ENCODE measurements around the gene TRIM37.
A peak's percentile ranks its signal among the peaks of the same experiment; 100 is the strongest.
"Not testable (repeated sequence)": the region's sequence is repeated elsewhere in the genome, so short reads cannot be mapped to it uniquely, and the experiment has no call there.

Gene TRIM37

GRCh38 chr17:59115474-59115873 lies 8.8 kb upstream of the TRIM37 start:
- DNase-seq (ENCODE audit: low read depth in 2 of 3, low spot score in 1 of 3) = no peak

DNA sequence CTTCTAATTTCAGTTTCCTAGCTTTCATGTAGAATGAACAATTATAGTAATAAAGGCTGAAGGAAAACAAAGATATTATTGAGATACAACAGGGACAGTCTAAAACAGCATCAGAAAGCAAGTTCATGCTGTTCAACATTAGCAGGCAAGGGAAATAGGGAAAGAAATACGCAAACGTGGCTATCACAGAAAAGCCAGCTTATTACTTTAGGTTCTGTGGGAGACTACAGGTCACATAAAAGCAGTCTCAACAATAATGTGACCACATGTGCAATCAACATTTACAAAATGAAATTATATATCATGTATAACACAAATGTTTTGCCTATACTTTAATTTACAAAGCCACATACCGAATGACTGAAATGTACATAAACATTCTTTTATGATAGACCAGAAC lies 4.9 kb upstream of the TRIM37 start:
- DNase-seq (ENCODE audit: low read depth in 2 of 3, low spot score in 1 of 3) = no peak

DNA sequence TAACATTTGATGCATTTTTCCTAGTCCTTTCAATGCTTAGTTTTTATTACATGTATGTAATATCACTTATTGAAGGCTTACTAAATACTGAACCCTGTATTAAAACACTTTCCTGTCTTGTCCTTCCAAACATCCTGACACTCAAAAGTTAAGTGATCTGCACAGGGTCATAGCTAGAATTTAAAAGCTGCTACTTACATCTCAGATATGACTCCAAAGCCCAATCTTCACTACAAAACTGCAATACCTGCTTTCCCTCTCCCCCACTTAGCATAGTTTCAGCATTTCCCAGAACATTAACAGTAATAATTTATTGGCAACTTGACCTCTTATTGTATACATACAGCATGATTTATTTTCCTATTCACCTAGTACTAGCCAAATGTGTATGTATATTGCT lies 4.3 kb upstream of the TRIM37 start:
- DNase-seq (ENCODE audit: low read depth in 2 of 3, low spot score in 1 of 3) = no peak

DNA sequence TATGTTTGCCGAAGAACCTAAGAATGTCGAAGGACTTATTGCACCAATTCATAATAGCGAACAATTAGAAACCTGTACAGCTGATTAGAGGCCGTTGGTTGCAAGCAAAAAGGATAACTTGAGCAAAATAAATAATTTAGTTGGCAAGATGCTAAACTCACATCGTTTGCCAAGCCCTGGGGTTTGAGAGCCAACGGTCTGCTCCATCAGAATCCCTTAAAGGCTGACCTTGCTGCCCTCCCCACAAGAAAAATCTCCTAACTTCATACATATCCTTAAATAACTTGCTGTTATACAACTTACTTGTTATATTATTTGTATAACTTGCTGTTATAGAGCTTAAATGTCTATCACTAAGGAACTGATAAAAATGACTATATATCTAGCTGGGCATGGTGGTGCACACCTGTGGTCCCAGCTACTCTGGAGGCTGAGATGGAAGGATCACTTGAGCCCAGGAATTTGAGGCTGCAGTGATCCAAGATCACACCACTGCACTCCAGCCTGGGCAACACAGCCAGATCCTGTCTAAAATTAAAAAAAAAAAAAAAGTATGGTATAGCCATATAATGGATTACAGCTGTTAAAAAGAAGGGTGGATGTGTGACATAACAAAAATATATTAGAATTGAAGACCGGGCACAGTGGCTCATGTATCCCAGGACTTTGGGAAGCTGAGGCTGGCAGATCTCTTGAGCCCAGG lies 1.9 kb upstream of the TRIM37 start:
- DNase-seq (ENCODE audit: low read depth in 2 of 3, low spot score in 1 of 3) = no peak

- DNase-seq (ENCODE audit: low read depth in 2 of 3, low spot score in 1 of 3) = no peak
Measured at GRCh38 chr17:59107306-59107670, 608 bp upstream of the TRIM37 start.

DNA sequence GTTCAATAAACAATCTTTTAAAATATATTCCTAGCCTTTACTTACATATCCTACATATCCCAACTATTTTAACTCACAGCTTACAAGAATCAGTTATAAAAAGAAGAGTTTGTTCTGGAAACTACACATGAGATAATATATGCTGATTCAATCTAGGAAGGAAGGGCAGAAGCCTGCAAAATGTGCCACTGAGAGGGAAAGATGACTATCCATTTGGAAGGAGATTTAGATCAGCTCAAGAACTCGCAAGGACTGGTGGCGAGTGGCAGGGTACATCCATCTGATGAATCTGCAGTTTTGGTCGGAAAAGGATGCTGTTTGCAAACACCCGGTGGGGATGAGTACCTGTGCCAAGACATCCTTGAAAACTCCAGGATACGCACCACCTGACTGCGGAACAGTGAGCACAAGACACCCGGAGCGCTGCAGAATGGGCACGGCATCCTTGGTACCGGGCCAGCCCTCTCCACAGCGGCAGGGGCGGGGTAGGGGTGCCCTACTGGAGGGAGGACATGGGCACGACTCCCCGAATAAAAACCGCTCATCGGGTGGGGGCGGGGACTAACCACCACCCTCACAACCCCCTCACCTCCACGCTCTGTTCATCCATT lies 723 bp downstream of the TRIM37 start:
- DNase-seq (ENCODE audit: low read depth in 2 of 3, low spot score in 1 of 3) = peak; percentile 42 to 69 (median 44)

- DNase-seq (ENCODE audit: low read depth in 2 of 3, low spot score in 1 of 3) = no peak
Measured at GRCh38 chr17:59101178-59101577, 5.5 kb downstream of the TRIM37 start.

DNA sequence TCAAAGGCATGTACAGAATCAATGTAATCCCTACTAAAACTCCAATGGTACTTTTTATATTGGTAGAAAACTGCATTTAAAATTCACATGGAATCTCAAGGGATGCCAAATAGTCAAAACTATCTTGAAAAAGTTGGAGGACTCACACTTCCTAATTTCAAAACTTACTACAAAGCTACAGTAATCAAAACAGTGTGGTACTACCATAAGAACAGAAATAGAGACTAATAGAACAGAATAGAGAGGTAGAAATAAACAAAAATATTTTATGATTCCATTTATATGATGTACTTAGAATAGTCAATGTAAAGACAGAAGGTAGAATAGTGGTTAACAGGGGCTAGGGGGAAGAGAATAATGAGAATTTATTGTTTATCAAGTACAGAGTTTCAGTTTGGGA lies 8.8 kb downstream of the TRIM37 start:
- no peak for DNase-seq (ENCODE audit: low read depth in 2 of 3, low spot score in 1 of 3)

- no peak for DNase-seq (ENCODE audit: low read depth in 2 of 3, low spot score in 1 of 3)
Measured at GRCh38 chr17:59094861-59095530, 11.7 kb downstream of the TRIM37 start.

GRCh38 chr17:59093702-59094231 lies 12.9 kb downstream of the TRIM37 start:
- DNase-seq (ENCODE audit: low read depth in 2 of 3, low spot score in 1 of 3) = no peak

DNA sequence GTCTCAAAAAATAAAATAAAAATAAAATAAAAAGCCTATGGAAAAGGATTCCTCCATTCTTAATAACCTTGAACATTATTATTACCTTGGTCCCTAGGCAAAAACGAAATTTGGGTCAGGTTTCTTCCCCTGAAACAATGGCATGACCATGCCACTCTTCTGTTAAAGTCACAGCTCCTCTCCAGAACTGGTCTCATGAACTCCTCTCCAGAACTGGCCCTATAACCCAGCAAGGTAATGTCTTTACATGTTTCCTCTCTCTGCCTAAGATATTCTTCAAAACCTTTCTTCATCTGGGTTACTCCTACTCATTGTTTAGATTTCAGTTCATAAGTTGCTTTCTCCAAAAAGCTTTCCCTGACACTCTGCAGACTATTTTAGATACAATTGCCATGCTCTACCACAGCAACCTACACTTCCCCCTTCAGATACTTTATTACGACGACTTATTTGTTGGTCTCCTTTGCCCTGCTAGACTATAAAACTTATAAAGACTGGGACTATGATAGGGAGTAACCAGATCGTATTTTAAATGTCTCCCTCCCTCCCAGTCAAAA lies 13.5 kb downstream of the TRIM37 start:
- DNase-seq (ENCODE audit: low read depth in 2 of 3, low spot score in 1 of 3) = no peak

DNA sequence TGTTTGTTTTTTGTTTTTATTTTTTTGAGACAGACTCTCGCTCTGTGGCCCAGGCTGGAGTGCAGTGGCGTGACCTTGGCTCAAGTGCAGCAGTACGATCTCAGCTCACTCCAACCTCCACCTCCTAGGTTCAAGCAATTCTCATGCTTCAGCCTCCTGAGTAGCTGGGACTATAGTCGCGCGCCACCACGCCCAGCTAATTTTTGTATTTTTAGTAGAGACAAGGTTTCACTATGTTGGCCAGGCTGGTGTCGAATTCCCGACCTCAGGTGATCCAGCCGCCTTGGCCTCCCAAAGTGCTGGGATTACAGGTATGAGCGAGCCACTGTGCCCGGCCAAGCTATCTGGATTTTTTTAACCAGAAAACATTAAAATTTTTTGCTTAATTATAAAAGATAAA lies 16.1 kb downstream of the TRIM37 start:
- DNase-seq (ENCODE audit: low read depth in 2 of 3, low spot score in 1 of 3) = not testable (repeated sequence)

DNA sequence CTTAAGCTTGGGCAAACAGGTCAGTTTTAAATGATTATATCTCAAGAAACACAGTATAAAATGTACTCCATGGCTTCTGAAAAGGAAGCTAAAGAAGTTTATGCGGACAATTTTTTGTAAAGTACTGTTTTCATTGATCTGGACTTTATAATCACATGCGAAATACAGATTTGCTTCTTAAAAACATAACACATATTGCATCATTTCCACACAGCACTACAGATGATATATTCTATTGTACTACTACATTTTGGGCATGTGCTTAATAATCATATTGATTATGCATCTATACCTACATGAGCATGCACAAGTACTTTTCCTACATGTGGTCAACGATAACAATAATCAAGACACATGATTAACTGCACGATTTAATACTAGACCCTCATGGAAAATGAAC lies 22.5 kb downstream of the TRIM37 start:
- no peak for DNase-seq (ENCODE audit: low read depth in 2 of 3, low spot score in 1 of 3)

GRCh38 chr17:59074494-59074893 lies 32.2 kb downstream of the TRIM37 start:
- no peak for DNase-seq (ENCODE audit: low read depth in 2 of 3, low spot score in 1 of 3)

- DNase-seq (ENCODE audit: low read depth in 2 of 3, low spot score in 1 of 3) = no peak
Measured at GRCh38 chr17:59073972-59074371, 32.7 kb downstream of the TRIM37 start.

- no peak for DNase-seq (ENCODE audit: low read depth in 2 of 3, low spot score in 1 of 3)
Measured at GRCh38 chr17:59069856-59070255, 36.8 kb downstream of the TRIM37 start.

- DNase-seq (ENCODE audit: low read depth in 2 of 3, low spot score in 1 of 3) = no peak
Measured at GRCh38 chr17:59067756-59068155, 38.9 kb downstream of the TRIM37 start.

DNA sequence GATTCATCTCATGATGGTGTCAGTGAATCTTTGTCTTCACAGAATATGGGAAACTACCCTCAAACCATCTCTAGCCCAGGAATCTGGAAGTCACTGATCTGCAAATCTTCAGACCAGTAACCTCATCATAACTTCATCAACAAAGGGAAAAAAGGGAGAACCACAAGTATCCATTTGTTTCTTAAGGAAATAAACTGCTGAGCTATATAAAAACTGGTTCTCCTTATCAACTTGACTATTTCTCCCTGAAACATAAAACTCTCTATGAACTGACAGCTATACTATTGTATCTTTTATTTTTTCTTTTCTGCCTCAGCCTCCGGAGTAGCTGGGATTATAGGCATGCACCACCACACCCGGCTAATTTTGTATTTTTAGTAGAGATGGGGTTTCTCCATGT lies 39.3 kb downstream of the TRIM37 start:
- DNase-seq (ENCODE audit: low read depth in 2 of 3, low spot score in 1 of 3) = no peak

DNA sequence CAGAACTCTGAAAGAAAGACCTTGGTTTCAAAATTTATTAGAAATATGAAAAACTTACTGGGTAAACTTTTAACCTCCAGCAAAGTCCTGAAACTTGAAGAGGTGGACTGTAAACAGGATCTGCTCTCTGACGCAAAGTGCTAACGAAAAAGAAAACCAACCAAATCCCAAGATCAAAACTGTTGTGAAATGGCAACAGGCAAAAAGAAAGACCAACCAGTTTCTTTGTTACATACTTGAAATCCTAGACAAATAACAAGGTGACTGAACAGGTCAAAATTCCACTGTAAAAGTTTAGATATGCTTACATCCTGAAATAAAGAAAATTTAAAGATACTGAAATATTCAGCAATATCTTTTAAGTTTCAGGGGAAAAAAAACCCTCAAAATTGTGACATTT lies 44.2 kb downstream of the TRIM37 start:
- no peak for DNase-seq (ENCODE audit: low read depth in 2 of 3, low spot score in 1 of 3)

GRCh38 chr17:59056857-59057256 lies 49.8 kb downstream of the TRIM37 start:
- no peak for DNase-seq (ENCODE audit: low read depth in 2 of 3, low spot score in 1 of 3)

- DNase-seq (ENCODE audit: low read depth in 2 of 3, low spot score in 1 of 3) = no peak
Measured at GRCh38 chr17:59049798-59050197, 56.9 kb downstream of the TRIM37 start.

DNA sequence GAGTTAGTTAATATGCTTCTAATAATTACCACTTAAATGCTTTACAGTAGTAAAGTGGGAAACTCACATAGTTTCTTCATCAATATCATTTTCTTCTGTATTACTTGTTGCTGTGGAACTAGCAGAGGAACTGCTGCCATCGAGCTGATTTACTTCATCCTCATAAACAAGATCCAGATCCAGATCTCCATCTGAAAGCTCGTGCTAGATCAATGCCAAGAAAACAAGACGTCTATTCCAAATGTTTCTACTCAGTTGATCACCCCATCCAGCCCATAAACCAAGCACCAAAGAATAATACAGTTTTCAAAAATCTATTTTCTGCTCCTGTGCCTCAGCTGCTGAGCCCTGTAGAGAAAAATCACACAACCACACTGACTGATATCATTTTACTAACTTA lies 59.1 kb downstream of the TRIM37 start:
- DNase-seq (ENCODE audit: low read depth in 2 of 3, low spot score in 1 of 3) = no peak

Data from stimulated activated CD4-positive, alpha-beta T cell treated with anti-CD3 and anti-CD28 coated beads, Interleukin-12 subunit alpha, Interleukin-12 subunit beta, amount 100 ng/mL, for 48 hours (primary cell).